Breast epithelium (tissue), 3 donors: ENCODE results near the gene FADS2.

Source experiments
- POLR2A ChIP-seq: fragments of 450-650 bp; IDR thresholded peaks from one replicate; pipeline ENCODE4 v1.6.1; 2016; ENCODE audit warnings: antibody characterized with exemption, mild to moderate bottlenecking, moderate library complexity
- TF ChIP-seq, protein P1 (sequence below), 3 donors: fragments of 450-650 bp; IDR thresholded peaks; one replicate each; pipeline ENCODE4 v1.5.1; 2016 to 2017; ENCODE audit warnings: antibody characterized with exemption in 3 of 3, mild to moderate bottlenecking in 3 of 3, moderate library complexity in 3 of 3

DNA sequence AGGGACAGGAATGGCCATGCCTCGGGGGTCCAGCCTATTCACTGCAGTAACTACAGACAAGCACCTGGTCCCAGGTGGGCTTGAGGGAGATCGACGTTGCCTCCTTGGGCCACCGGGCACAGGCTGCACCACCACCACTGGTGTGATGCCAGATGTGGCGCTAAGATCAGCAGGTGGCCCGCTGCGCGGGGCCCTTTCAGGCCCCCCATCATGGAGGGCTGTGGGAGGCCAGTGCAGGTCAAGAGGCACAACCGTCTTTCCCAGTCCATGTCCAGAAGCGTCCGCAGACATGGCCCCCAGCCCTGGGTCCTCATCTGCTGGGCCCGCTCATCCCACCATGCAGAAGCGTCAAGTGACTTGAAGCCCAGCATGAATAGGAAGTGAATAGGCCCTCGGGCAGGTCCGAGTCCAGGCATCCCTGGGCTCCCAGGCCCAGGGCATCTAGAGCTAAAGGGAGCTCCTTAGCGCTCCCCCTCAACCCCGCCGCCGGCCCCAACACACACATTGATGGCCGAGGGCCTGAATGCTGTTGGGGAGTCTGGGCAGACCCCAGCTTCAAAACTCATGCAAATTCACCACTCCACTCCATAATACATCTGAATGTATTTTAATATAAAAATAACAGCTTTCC, 45.0 kb downstream of the FADS2 start:
- TF ChIP-seq, protein P1, sequence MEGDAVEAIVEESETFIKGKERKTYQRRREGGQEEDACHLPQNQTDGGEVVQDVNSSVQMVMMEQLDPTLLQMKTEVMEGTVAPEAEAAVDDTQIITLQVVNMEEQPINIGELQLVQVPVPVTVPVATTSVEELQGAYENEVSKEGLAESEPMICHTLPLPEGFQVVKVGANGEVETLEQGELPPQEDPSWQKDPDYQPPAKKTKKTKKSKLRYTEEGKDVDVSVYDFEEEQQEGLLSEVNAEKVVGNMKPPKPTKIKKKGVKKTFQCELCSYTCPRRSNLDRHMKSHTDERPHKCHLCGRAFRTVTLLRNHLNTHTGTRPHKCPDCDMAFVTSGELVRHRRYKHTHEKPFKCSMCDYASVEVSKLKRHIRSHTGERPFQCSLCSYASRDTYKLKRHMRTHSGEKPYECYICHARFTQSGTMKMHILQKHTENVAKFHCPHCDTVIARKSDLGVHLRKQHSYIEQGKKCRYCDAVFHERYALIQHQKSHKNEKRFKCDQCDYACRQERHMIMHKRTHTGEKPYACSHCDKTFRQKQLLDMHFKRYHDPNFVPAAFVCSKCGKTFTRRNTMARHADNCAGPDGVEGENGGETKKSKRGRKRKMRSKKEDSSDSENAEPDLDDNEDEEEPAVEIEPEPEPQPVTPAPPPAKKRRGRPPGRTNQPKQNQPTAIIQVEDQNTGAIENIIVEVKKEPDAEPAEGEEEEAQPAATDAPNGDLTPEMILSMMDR (IDR thresholded peaks at IDR 0.05) = no peak
- no peak for TF ChIP-seq POLR2A
